Tracheal epithelial cell (primary cell): ENCODE measurements around the gene ITGAD. TPM values are rescaled to one million over a fixed set of nuclear protein-coding genes. Genes with fewer than 3 reads are reported as not detected.

Experiments used
- total RNA-seq: library from RNA; depleted of rRNA; stranded (reverse); fragments of >200 nt; gene quantifications from 2 replicates; pipeline ENCODE4 v1.2.1, GENCODE V29; 2014

Gene ITGAD
- total RNA-seq, result not detected in 2 replicates

DNA sequence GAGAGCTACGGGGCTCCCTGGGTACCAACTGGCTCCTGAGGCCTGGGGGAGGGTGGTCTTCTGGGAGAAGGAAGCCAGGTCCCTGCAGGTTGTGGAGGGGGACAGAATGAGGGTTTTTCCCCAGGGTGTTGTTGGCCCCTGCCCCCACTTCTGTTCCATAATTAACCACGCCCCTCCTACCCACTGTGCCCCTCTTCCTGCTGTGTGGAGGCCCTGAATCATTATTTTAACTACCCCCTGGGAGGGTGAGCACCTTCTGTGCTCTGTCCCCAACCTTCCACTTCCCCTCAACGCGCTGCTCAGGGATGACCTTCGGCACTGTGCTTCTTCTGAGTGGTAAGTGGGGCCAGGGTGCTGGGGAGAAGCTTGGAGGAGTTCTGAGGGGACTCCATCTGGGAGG is at the start of gene ITGAD:
Gene ITGAD, plus strand, starts transcription at position 280 of the 400 bp plus-strand sequence. Its CDS starts 26 bp downstream, at position 306.

DNA sequence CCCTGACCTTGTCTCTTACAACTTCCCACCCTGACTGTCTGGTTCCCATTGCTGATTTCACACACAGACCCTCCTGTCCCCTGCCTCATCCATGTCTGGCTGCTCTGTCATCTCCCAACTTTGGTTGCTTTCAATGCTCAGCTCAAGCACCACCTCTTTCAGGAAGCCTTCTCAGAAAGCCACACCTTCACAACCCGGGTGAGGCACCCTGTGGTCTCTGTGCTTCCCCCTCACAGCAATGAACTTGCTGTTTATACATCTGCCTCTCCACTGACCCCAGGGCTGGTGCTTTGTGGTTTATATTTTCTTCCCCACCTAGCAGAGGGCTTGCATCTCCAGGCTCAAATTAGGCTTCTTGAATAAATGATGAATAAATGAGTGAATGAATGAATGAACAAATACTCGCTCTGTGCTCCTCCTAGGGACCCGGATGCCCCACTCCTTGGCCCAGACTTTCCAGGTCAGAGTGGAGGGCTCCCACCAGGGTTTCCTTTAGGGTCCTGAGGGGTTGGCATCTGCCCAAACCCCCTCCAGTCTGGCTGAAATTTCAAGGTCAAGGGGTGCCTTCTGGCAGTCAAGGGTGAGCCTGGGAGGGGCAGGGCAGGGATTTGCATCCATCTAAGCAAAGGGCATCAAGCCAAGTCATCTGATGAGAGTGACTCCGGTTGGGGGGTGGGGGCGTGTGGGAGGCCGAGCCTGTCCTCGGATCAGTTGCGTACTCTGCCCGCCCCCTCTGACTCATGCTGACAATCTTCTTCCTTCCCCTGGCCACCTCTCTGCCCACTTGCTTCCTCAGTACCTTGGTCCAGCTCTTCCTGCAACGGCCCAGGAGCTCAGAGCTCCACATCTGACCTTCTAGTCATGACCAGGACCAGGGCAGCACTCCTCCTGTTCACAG is 38.5 kb upstream of the ITGAD start, which contains the start of gene ITGAX:
Gene ITGAX, plus strand, starts transcription at position 783 of the 898 bp plus-strand sequence. Its CDS starts 79 bp downstream, at position 862.

DNA sequence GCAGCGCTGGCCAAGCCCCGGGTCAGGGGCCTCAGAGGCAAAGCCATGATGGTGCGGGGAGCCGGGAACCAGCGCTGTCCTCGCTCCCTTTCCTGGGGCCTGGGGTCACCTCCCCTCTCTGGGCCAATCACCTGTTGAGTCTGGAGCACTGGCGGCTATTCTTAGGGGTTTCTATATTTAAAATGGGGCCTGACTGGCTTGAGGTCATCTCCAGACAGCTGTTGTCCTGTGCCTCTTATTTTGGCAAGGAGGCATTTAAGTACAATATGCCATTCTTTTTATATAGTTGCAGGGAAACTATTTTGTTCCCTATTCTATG is 35.1 kb downstream of the ITGAD start, which contains the start of gene COX6A2:
Gene COX6A2, minus strand, starts transcription at position 82 of the 319 bp plus-strand sequence. Its CDS starts 35 bp downstream, at position 47.

DNA sequence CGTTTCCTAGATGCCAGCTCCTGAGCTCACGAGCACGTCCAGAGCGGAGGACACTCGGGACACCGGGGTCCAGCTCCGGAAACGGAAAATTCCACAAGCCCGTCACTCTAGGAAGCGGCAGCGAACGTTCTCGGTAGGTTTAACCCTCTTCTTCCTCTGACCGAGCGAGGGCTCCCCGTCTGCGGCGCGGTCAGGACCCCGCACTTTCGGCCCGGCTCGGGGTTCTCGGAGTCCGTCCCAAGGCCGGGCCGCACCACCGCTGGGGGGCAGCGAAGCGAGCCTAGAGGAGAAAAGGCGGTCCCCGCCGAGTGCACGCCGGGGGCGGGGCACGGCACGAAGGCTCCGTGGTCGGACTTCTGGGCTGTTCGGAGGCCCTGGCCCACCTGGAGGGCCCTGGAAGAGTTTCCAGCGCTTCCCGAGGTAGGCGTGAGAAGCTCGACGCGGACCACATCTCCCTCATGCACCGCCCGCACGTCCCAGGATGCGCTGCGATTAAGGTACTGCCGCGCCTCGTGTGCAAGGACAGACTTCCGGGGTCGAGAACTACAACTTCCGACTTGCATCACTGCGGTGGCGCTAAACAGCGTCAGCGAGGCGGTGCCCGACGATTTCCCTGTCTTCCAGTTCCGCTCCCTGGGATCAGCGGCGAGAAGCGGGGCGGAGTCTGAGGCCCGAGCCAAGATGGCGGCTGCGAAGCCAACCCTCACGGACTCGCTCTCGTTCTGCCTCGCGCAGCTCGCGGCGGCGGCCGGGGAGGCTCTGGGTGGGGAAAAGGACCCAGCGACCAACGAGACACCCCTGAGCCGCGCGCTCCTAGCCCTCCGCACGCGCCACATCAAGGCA is 65.9 kb downstream of the ITGAD start, which contains the start of gene ARMC5:
Gene ARMC5, plus strand, starts transcription at position 658 of the 843 bp plus-strand sequence. Its CDS starts 24 bp downstream, at position 682.

DNA sequence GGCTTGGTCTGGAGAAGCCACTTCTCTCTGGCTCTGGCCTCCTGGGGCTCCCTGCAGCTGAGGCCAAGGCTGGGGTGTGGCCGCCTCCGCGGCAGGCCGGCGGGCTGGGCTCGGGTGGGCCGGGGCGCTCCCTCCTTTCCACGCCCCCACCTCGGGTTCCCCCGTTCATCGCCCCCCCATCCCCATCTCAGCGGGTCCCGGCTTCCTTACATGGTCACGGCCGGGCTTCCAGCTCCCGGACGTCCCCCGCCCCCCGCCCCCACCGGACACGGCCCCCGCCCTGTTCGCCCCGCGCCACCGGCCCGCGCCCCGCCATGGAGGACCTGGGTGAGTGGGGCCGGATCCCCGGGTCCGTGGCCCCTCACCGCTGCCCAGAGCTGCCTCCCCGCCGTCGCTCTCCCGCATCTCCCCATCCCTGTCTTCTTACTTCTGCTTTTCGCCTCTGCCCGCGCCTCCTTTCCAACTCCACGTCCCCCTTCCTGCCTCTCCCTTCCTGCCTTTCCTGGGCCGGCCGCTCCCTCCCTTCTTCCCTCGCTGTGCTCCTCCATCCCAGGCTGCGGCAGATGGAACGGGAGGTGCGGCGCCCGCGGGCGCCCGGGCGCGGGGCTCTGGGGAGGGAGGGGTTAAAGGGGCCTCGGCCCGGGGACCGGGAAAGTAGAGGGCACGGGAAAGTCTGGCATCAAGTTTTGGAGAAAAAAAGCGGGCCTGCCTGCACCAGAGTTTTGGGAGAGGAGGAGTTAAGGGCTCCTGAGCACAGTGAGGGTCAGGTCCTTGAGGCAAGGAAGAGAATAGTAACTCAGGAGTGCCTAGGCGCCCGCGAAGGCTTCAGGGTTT is 79.0 kb downstream of the ITGAD start, which contains the start of gene TGFB1I1:
Gene TGFB1I1, plus strand, starts transcription at position 278 of the 834 bp plus-strand sequence. Its CDS starts 37 bp downstream, at position 315.

Other genes starting within 250 kb of the ITGAD start
- gene PRSS36, start 243.3 kb upstream of the ITGAD start, total RNA-seq, result 1.9 and 2.8 TPM in 2 replicates
- 19.6 and 40.7 TPM in 2 replicates for gene FUS, start 213.2 kb upstream of the ITGAD start, total RNA-seq
- 235 and 267 TPM in 2 replicates for gene PYCARD, start 190.6 kb upstream of the ITGAD start, total RNA-seq
- not detected in 2 replicates for gene TRIM72, start 179.2 kb upstream of the ITGAD start, total RNA-seq
- not detected in 2 replicates for gene PYDC1, start 176.2 kb upstream of the ITGAD start, total RNA-seq
- under 0.01 TPM in 1 of 2 replicates, not detected in the other for gene ITGAM, start 133.4 kb upstream of the ITGAD start, total RNA-seq
- gene ITGAX, start 38.2 kb upstream of the ITGAD start, total RNA-seq, result not detected in 2 replicates
- gene COX6A2, start 35.0 kb downstream of the ITGAD start, total RNA-seq, result not detected in 2 replicates
- 0.24 TPM in 1 of 2 replicates, not detected in the other for gene ZNF843, start 49.5 kb downstream of the ITGAD start, total RNA-seq
- 8.0 and 8.3 TPM in 2 replicates for gene ARMC5, start 66.2 kb downstream of the ITGAD start, total RNA-seq
- 3.4 and 19.3 TPM in 2 replicates for gene TGFB1I1, start 78.8 kb downstream of the ITGAD start, total RNA-seq
- 0.24 and 0.64 TPM in 2 replicates for gene SLC5A2, start 89.8 kb downstream of the ITGAD start, total RNA-seq
- 32.5 and 34.7 TPM in 2 replicates for gene RUSF1, start 115.1 kb downstream of the ITGAD start, total RNA-seq
- not detected in 2 replicates for gene AHSP, start 134.6 kb downstream of the ITGAD start, total RNA-seq